ENCODE data around the gene RIT2. TPM values are rescaled to one million over a fixed set of nuclear protein-coding genes. Genes with fewer than 3 reads are reported as not detected.
"Not testable (repeated sequence)": the region's sequence is repeated elsewhere in the genome, so short reads cannot be mapped to it uniquely, and the experiment has no call there.

The RIT2 gene
- polyA plus RNA-seq, 5 donors, result not detected

DNA sequence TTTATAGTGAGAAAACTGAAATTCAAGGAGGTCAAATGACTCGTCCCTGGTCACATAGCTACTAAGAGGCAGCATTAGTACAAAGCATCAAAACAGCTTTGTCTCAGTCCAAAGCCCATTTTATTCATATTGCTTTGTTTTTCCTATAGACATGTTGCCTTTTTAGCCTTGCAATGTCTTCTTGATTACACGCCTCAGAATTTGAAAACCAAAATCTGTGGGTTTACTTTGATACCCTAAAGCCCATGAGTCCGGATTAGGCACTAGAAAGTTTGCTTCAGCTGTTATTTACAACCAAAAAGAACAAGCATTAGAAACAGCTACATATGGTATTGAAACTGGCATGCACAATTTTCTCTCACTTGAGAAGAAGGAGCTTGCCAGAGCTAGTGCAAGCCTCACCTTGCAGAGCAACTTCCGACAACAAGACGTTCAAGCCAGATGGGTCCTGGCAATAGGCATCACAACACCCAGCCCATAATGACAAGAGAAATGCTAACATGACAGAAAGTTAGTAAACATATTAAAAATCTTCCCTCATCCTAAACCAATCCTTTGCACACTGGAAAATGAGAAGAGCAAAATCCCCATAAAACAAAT lies 276.8 kb downstream of the RIT2 start:
- DNase-seq, result no peak

DNA sequence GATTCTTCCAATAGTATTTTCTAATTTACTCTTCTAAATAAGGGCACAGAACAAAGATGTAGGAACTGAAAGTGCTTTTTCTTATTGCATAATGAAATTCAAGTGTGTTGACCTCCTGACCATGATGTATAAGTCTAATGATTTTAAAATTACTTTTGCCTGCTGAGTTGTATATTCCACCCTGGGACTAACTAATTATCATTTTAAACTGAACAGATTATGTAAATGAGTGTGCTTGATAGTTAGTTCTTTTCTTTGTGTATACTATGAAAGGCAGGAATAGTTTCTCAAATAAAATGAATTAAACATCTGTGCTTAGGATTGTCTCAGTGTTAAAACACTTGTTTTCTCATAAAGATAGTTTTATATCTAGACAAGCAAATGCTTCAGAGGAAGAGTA lies 284.5 kb downstream of the RIT2 start:
- no peak for DNase-seq

DNA sequence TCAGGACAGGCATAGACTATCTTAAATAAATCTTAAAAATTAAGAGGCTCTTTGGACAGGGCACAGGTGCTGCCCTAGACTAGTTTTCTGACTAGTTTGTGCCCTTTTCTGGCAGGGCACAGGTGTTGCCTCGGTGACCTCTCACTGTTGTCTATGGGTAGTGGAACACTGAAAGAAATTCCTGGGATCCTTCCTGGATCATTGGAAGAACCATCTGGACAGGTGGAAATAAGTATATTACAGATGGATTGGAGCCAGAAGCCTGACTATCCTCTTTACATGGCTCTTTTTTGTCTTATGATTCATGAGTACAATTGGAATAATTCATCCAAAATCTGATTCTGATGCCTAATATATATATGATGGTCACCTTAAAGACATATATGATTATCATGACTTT lies 286.6 kb downstream of the RIT2 start:
- no peak for DNase-seq

DNA sequence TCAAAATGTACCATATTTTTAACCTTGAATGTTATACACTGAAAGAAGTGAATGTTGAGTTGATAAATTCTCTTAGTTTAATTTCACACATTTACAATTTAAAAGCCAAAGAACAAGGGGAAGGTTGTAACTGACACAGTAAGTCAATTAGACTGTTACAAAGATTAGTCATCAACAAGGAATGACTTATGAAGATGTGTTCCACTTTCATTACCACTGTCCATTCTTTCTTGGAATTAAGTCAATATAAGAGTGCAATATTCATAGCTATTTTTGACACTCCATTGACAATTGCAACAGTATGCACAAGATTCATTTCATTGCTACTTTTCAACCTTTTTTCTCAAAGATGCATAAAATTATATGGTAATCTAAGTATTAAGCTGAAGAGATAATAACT lies 291.3 kb downstream of the RIT2 start:
- no peak for DNase-seq

DNA sequence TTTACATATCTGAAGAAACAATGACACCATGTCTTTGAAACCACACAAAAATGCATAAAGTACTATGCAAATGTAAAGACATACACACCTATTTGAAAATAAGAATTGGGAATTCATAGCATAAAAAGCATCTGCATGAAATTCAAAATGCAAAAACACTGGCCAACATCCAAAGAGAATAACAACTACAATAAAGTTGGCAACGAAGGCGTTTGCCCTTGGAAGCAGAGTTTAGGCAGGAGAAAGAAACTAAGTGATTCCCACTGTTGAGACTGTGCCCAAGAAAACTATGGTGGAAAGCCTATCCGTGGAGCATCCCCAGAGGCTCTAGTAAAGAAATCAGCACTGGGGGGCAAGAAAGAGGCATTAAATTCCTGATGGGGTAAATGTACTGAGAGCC lies 292.8 kb downstream of the RIT2 start:
- no peak for DNase-seq

DNA sequence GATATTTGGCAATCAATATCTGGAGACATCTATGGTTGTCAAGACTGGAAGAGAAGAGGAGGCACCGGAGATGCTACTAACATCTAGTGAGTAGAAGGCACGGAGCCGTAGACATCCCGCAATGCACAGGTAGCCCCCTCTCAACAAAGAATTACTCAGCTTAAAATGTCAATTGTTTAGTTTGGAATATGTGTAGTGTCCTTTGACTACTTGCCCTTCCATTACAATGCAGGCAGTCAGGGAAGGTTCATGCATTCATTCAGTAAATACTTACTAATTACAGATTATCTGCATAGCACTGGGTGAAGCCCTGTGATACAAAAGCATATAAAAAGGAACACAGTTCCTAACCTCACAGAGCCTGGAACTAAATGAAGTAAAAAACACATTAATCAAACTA lies 294.0 kb downstream of the RIT2 start:
- DNase-seq, result no peak

DNA sequence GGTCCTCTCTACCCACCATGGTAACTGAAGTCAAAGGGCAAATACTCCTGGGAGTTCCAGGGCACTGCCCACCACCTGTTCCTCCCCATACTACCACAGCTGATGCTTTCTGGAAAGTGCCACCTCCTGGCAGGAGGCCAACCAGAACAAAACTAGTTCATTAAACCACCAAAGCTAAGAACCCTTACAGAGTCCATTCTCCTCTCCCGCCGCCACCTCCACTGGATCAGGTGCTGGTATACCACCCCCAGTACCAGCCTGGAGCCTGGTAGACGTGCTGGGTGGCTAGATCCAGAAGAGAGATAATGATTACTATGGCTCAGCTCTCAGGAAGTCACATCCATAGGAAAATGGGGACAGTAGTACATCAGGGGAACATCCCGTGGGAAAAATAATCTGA lies 300.9 kb downstream of the RIT2 start:
- DNase-seq, result no peak

DNA sequence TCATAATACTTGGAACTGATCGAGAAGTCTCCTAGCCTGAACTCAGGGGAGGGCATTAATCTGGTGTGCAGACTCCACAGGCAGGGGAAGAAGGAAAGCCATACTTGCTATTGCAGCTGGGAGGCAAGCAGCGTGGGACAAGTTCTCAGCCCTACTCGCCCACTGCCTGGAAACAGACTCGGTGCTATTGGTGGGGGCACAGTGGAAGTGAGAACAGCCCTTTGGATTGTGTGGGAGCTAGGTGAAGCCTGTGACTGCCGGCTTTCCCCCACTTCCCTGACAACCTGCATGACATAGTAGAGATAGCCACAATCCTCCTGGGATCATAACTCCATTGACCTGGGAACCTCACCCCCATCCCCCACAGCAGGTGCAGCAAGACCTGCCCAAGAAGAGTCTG lies 301.3 kb downstream of the RIT2 start:
- DNase-seq, result no peak

DNA sequence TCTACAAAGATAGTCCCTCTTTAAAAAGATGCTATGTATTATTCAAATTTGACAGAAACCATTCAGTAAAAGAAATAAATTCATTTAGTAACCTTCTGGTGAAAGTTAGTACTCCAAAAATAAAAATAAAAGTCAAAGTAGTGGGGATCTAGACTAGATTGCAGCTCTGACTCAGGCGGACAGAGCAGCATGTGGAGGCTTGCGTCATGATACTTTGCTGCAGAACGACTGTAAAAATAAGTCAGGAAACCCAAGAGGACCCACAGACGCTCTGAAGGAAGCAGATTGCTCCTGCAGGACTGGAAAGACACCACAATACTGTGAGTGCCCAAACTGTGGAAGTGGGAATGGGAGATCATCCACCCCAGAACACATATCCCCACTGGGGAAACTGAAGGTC lies 301.9 kb downstream of the RIT2 start:
- DNase-seq, result no peak

DNA sequence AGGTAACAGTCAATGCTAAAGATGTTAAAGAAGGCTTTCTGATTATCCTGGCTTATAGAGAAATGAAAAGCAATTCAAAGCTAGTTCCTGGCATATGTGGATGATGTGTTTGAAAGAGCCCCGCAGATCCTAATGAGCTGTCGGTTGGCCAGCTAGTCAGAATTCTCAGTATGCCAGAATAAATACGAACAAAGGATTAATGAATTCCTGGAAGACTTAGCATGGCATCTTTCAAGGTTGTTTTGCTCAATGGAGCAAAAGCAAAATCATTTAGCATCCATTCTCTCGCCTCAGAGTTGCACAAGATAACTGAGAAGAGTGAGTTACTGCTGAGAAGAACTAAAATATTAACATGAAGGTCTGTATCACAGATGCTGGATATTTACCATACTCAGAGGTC lies 307.6 kb downstream of the RIT2 start:
- no peak for DNase-seq

DNA sequence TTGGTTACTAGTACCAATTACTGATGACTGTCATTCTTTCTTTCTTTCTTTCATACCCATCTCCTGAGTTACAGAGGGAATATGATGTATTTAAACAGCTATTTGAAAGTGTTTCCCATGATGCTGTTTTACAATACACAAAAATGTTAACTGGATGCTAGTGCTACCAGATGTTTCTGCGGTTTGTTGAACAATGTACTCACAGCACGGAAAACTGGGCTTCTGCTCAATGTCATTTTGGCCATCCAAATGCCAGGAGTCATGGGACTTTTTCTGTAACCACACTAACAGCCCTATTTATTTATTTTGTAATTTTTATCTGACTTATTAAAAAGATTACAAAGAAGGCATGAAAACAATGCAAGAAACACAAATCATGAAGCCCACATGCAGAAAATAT lies 313.8 kb downstream of the RIT2 start:
- no peak for DNase-seq

DNA sequence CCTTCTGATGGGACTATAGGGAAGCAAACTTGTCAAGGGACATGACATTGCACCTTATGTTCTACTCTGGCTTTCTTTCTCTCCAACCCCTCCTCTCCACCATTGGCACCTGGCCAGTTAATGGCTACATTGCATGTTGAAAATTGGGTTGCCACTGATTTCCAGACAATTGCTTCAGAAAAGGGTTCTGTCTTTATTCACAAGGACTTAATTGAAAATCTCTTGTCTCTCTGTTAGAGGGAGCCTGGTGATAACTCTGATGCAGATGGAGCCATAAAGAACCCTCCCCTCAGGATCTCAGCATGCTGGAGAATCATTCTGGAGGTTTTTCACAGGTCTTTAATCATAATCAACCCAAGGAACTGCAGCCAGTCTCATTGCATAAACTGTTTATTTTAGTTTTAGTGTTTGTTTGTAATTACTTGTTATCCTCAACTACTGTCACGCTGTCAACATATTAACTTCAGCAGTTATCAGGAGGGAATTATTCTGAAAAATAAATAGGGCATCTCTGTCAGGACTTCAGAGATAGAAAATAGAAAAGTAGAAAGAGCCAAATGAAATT lies 316.8 kb downstream of the RIT2 start:
- peak; percentile 54 to 65 for DNase-seq

DNA sequence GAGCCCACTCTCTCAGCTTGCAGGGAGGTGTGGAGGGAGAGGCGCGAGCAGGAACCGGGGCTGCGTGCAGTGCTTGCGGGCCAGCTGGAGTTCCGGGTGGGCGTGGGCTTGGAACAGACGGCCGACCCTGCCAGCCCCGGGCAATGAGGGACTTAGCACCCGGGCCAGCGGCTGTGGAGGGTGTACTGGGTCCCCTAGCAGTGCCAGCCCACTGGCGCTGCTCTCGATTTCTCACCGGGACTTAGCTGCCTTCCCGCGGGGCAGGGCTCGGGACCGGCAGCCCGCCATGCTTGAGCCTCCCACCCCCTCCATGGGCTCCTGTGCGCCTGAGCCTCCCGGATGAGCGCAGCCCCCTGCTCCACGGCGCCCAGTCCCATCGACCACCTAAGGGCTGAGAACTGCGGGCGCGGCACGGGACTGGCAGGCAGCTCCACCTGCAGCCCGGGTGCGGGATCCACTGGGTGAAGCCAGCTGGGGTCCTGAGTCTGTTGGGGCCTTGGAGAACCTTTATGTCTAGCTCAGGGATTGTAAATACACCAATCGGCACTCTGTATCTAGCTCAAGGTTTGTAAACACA lies 320.2 kb downstream of the RIT2 start:
- DNase-seq, result not testable (repeated sequence)

DNA sequence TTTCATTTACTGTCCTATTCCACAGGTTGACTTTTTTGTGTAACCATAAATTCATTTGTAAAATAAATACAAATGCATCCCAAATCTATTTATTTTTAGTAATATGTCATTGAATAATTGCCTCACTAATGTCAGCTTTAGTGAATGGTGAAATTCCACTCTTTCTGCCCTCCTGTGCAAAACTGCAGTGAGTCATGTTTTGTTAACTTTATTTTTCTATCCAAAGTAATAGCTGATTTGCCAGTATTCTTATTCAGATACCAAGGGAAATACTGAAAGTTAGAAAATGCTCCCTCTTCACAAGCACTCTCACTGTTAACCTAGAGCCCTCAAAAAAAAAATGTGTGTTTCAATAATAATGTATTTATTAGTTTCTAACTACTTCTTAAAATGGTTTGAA lies 322.8 kb downstream of the RIT2 start:
- no peak for DNase-seq

DNA sequence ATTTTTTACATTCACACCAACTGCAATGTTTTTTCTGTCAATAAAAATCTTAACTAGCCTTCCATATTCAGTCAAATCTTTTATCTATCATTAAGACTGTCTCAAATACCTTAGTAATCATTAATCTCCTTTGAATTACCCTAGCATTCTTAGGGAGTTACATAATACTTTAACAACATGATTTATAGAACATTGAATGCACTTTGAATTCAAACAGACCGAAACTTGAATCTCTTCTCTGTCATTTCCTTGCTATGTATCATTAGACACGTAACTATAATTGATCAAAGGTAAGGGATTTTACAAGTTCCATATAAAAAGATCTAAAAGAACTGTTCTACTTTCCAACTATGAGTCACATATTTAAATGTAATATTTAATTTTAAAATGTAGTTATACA lies 330.9 kb downstream of the RIT2 start:
- no peak for DNase-seq

DNA sequence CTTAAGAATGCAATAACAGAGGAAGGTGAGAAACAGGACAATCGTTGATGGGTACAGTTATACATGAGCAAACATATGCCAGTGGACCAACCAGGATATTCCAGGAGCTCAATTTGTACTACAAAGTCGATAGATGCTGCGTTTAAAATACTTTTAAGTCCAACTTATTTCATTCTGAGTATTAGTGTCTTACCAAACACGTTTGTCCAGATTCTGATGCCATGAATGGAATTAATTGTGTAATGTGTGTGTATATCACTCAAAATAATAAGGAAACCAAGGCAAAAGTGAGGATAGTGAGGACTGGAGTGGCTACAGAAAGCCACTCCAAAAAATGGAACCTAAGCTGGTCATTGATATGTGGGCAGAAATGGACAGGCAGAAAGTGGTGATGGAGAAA lies 332.6 kb downstream of the RIT2 start:
- no peak for DNase-seq

DNA sequence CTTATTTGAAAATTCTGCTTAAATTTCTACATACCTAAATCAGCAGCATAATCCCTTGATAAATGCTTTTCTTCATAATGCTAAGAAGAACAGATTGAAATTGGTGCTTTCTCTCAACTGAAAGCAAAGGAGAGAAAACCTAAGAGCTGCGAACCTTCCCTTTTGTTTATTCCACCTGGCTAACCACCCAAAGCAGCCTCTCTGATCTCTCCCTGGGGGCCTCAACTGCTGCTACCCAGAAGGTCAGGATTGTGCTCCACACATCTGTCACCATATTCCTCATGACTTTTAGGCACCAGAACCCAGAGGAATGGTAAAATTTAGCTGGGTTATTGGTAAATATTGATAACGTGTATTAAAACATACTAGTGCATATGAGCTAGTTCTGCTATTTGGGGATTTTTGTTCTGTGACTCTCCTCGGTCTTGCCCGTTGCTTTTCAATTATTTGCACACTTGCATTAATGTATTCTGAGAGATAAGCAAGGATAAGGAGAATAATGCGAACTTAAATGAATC lies 334.1 kb downstream of the RIT2 start:
- DNase-seq, result no peak

DNA sequence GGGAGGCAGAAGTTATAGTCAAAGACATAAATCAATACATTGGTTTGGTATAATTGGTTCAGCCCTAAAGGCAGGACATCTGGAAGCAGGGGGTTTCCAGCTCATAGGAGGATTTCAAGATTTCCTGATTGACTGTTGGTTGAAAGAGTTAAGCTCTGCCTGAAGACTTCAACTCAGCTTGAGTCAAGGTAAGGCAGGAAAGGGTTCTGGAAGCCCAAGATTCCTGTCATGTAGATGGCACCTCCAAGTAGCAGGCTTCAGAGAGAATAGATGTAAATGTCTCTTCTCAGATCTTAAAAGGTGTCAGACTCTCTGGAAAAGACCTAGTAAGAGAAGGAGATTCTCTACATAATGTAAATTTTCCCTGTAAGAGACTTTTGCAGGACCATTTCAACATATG lies 335.3 kb downstream of the RIT2 start:
- DNase-seq, result no peak

DNA sequence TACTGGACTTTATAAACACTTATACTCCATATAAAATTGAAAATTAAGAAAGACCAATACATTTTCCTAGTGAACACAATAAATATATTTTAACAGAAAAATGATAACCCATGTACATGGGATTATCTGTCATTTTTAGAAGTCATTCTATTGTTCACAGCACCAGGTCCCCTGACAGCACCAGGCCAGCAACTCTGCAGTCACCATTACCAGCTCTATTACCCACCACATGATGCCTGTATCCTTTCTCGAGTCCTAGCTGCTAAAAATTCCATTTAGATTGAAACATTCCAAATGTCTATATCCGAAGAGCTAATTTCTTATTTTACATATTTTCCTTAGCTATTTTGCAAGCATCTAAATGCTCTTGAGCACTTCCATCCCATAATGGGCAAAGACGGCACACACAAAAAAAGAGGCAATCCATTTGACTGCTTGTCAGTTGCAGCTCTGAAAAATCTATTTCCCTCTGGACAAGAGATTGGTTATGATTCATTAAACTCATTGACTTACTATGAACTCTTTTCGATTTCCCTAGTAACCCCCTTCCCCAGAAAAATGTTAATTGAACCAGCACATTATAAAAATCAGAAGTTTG lies 336.9 kb downstream of the RIT2 start:
- no peak for DNase-seq

DNA sequence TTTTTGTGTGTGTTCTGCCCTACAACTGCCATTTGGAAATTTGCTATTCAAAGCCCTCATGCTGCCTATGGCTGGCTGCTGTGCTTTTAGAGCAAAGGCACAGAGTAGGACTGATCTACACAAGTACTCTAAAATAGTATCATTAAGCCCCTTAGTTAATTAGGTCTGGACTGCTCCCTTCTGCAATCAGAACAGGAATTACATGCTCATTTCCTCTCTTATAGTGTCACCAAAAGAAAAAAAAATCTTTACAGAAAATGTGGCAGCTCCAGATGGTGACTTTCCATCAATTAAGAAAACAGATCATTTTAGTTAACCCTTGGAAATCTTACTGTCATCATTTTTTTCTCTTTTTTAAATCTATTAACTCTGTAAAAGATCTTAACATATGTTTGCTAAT lies 337.5 kb downstream of the RIT2 start:
- DNase-seq, result no peak

DNA sequence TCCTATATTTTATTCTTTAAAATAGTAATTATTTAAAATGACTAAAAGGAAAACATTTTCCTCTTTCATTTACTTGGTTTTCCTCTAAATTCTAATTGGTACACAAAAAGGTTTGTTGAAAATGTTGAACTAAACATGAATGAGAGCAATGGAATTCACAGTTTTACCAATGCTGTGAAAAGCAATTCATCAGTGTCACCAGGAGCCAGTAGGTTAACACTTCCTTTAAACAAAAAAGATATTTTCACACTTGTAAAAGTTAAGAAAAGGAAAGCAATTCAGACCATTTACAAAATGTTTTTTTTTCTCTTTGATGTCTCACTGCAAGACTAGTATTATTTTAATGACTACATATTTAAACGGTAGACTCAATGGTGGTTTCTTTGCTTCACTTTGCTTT lies 341.6 kb downstream of the RIT2 start:
- no peak for DNase-seq

DNA sequence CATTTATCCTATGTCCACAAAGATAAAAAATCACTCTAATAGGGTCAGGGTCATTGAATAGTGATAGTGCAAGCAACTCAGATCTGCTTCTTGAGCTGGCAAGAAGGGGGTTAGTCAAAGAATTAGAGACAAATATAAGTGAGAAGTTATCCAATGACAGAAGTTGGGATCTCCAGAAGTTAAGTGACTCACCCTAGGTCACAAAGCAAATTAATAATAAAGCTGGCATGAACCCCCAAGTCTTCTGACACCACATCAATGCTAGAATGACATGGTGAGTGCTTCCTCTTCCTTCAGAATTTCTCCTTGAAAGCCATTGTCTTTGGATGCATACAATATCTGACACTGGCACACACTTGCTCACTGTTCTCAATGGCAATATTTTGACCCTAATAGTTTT lies 343.5 kb downstream of the RIT2 start:
- DNase-seq, result no peak

DNA sequence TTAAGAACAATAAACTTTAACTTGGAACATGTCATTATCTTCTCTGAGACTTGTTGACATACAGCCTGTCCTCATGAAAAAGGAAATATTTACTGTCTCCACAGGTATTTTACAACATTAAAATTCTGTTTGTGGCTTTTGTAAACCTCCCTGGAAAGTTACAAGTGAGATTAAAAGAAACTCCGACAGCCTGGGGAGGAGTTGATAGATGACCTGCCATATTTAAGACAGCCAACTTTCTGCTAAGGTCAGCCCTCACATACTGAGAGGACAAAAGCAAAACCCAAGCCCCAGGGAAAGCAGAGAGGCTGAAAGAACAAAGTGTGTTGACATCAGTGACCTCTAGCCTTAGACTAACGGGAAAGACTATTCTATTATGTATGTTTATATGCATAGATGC lies 350.2 kb downstream of the RIT2 start:
- DNase-seq, result no peak

Measured in right lung (tissue), 5 donors.